WTC11 (cell line): ENCODE results near the gene MCF2L. TPM values are rescaled to one million over a fixed set of nuclear protein-coding genes. Genes with fewer than 3 reads are reported as not detected.

ENCODE experiments used
- ATAC-seq: fragments of 200-7000 bp; cut with Tn5 transposase; 2 replicates; pipeline ENCODE4 v1.10.0; 2021; ENCODE audit warnings: mild to moderate bottlenecking, moderate library complexity
- CTCF ChIA-PET: fragments of 300-600 bp; sonication (Branson Sonifier 250); formaldehyde crosslinking; loops from one replicate; lab custom pipeline; 2021; ENCODE audit warnings: antibody characterized with exemption; lab: Charles Lee
- POLR2A ChIA-PET: fragments of 350-600 bp; sonication (Branson Sonifier 250); formaldehyde crosslinking; loops from one replicate; lab custom pipeline; 2021; ENCODE audit warnings: antibody characterized with exemption; lab: Charles Lee
- DNase-seq: peaks from one replicate; pipeline ENCODE4 v3.0.0; 2021; ENCODE audit warnings: low spot score
- H3K27ac Mint-ChIP-seq: 2 replicates; pipeline ENCODE4 v1.8.0; 2021; ENCODE audit warnings: mixed read lengths
- H3K27me3 Mint-ChIP-seq: 2 replicates; pipeline ENCODE4 v1.8.0; 2021; ENCODE audit warnings: low read depth, mild to moderate bottlenecking, moderate library complexity, mixed read lengths
- H3K36me3 Mint-ChIP-seq: 2 replicates; pipeline ENCODE4 v1.8.0; 2021; ENCODE audit warnings: mixed read lengths
- H3K4me1 Mint-ChIP-seq: 2 replicates; pipeline ENCODE4 v1.8.0; 2022; ENCODE audit warnings: mixed read lengths
- H3K4me3 Mint-ChIP-seq: 2 replicates; pipeline ENCODE4 v1.8.0; 2021; ENCODE audit warnings: mild to moderate bottlenecking, moderate library complexity, mixed read lengths
- H3K9me3 Mint-ChIP-seq: 2 replicates; pipeline ENCODE4 v1.8.0; 2021; ENCODE audit warnings: mixed read lengths
- CBFB ChIP-seq: sonication (generic); formaldehyde crosslinking; IDR thresholded peaks from 2 replicates; pipeline ENCODE4 v1.8.1; 2022; ENCODE audit warnings: mild to moderate bottlenecking, low read depth, missing genetic modification reagents
- CREB1 ChIP-seq: sonication (generic); formaldehyde crosslinking; IDR thresholded peaks from 2 replicates; pipeline ENCODE4 v1.8.0; 2023; ENCODE audit warnings: mild to moderate bottlenecking, missing genetic modification reagents
- EMX1 ChIP-seq: fragments of 250-450 bp; sonication (Bioruptor Pico); IDR thresholded peaks from 2 replicates; pipeline ENCODE4 v1.8.0; 2021; ENCODE audit warnings: mild to moderate bottlenecking
- ETV6 ChIP-seq: sonication (generic); formaldehyde crosslinking; IDR thresholded peaks from 2 replicates; pipeline ENCODE4 v1.8.1; 2022; ENCODE audit warnings: mild to moderate bottlenecking, missing genetic modification reagents
- FOXK1 ChIP-seq: sonication (generic); formaldehyde crosslinking; IDR thresholded peaks from 2 replicates; pipeline ENCODE4 v1.8.0; 2022; ENCODE audit warnings: mild to moderate bottlenecking, moderate library complexity, missing genetic modification reagents
- HMGA2 ChIP-seq: fragments of 250-450 bp; sonication (Bioruptor Pico); IDR thresholded peaks from 2 replicates; pipeline ENCODE4 v1.4.0; 2021; ENCODE audit warnings: mild to moderate bottlenecking, moderate library complexity
- JUN ChIP-seq: sonication (generic); formaldehyde crosslinking; IDR thresholded peaks from 2 replicates; pipeline ENCODE4 v1.8.0; 2023; ENCODE audit warnings: mild to moderate bottlenecking, missing genetic modification reagents
- NFATC4 ChIP-seq: fragments of 250-450 bp; sonication (Bioruptor Pico); IDR thresholded peaks from 2 replicates; pipeline ENCODE4 v1.9.0; 2021; ENCODE audit warnings: mild to moderate bottlenecking
- TP53 ChIP-seq: sonication (generic); formaldehyde crosslinking; IDR thresholded peaks from 2 replicates; pipeline ENCODE4 v1.8.1; 2023; ENCODE audit warnings: mild to moderate bottlenecking, missing genetic modification reagents
- ZBTB21 ChIP-seq: sonication (generic); formaldehyde crosslinking; IDR thresholded peaks from 2 replicates; pipeline ENCODE4 v1.8.1; 2023; ENCODE audit warnings: mild to moderate bottlenecking, missing genetic modification reagents, borderline replicate concordance
- ZNF138 ChIP-seq: sonication (generic); formaldehyde crosslinking; conservative IDR thresholded peaks from 2 replicates; pipeline ENCODE4 v1.8.1; 2022; ENCODE audit warnings: mild to moderate bottlenecking, moderate library complexity, missing genetic modification reagents
- ZNF317 ChIP-seq: sonication (generic); formaldehyde crosslinking; IDR thresholded peaks from 2 replicates; pipeline ENCODE4 v1.8.1; 2023; ENCODE audit warnings: low read depth, mild to moderate bottlenecking, moderate library complexity, missing genetic modification reagents, borderline replicate concordance
- total RNA-seq: library from RNA; stranded (reverse); gene quantifications from 3 replicates; pipeline ENCODE4 v1.2.3, GENCODE V29; 2021
- TF ChIP-seq, protein P1 (sequence below): sonication (generic); formaldehyde crosslinking; IDR thresholded peaks from 2 replicates; pipeline ENCODE4 v1.8.0; 2022; ENCODE audit warnings: missing genetic modification reagents
- TF ChIP-seq, protein P2 (sequence below): fragments of 250-450 bp; sonication (Bioruptor Pico); IDR thresholded peaks from 2 replicates; pipeline ENCODE4 v1.9.0; 2021; ENCODE audit warnings: mild to moderate bottlenecking
- TF ChIP-seq, protein P3 (sequence below): sonication (generic); formaldehyde crosslinking; conservative IDR thresholded peaks from 2 replicates; pipeline ENCODE4 v1.8.1; 2022; ENCODE audit warnings: mild to moderate bottlenecking, missing genetic modification reagents
- TF ChIP-seq, protein P4 (sequence below): fragments of 250-450 bp; sonication (Bioruptor Pico); conservative IDR thresholded peaks from 2 replicates; pipeline ENCODE4 v1.9.0; 2021; ENCODE audit warnings: mild to moderate bottlenecking
- TF ChIP-seq, protein P5 (sequence below): sonication (generic); formaldehyde crosslinking; conservative IDR thresholded peaks from 2 replicates; pipeline ENCODE4 v1.8.1; 2023; ENCODE audit warnings: mild to moderate bottlenecking, low read depth, missing genetic modification reagents, moderate library complexity
- TF ChIP-seq, protein P6 (sequence below): sonication (generic); formaldehyde crosslinking; IDR thresholded peaks from 2 replicates; pipeline ENCODE4 v1.8.0; 2022; ENCODE audit warnings: mild to moderate bottlenecking, missing genetic modification reagents
- TF ChIP-seq, protein P7 (sequence below): fragments of 250-450 bp; sonication (Bioruptor Pico); IDR thresholded peaks from 2 replicates; pipeline ENCODE4 v1.9.0; 2021; ENCODE audit warnings: mild to moderate bottlenecking, borderline replicate concordance

MCF2L gene
- total RNA-seq, 1 experiment from 2014 or later, result 34.8 TPM

DNA sequence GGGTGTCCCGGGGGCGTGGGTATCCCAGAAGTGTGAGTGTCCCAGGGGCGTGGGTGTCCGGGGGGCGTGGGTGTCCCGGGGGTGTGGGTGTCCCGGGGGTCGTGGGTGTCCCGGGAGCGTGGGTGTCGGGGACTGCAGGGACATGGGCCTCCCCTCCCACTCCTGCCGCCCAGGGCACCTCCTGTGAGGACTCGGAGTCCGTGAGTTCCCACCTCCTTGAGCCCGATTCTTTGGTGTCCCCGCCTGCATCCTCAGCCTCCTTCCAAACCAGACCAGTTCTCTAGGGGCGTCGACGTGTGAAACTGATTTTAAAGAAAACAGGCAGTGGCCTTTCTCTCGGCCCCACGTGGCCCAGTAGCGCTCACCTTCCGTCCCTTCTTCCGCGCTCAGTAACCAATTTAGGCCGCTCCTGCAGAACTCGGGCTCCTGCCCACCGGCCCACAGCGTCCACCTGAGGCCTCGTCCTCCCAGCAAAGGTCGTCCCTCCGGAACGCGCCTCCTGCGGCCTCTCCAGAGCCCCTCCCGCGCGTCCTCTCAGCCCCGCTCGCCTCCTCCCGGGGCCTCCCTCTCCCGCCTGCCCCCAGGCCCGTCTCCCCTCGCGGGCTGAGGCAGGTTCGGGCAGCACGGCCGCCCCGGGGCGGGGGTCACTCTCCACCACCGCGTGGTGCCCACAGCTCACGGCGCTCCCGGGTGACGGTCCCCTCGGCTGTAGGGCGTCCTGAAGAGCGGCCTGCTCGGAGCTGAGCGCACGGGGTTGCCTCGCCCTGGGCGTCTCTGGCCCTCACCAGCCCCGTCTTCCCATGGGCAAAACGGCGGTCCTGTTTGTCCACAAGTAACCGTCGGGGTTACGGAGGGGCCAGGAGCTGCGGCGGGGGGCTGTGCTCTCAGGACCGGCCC is 140.4 kb downstream of the MCF2L start:
- Mint-ChIP-seq H3K36me3 (0 out of 2 replicates have a peak, but pooled peaks cover under 1% of the 10 kb centered on the region), H3K4me3 (peak overlapping the region; percentile 55), H3K27ac (no peak overlapping the region), H3K4me1 (peaks cover 11% of the 10 kb centered on the region), H3K27me3 (peaks cover 19% of the 10 kb centered on the region), H3K9me3 (peaks cover 4% of the 10 kb centered on the region)
- ATAC-seq, result peak; percentile 66
- DNase-seq, result peak; percentile 42
- CTCF ChIA-PET, result interaction anchor here (1.0 to 1.2 kb wide), 2 partner anchors 19 to 80 kb away, joined by 3 to 5 read pairs; no protein-coding TSS in a partner anchor
- POLR2A ChIA-PET, result interaction anchor here (1.1 kb wide), 1 partner anchor 12 kb away, joined by 3 read pairs; no protein-coding TSS in a partner anchor
- no peak for TF ChIP-seq ZBTB21 (CRISPR knock-in tag)
- no peak for TF ChIP-seq CBFB (CRISPR knock-in tag)
- no peak for TF ChIP-seq ZNF138 (CRISPR knock-in tag)
- TF ChIP-seq, protein P1, sequence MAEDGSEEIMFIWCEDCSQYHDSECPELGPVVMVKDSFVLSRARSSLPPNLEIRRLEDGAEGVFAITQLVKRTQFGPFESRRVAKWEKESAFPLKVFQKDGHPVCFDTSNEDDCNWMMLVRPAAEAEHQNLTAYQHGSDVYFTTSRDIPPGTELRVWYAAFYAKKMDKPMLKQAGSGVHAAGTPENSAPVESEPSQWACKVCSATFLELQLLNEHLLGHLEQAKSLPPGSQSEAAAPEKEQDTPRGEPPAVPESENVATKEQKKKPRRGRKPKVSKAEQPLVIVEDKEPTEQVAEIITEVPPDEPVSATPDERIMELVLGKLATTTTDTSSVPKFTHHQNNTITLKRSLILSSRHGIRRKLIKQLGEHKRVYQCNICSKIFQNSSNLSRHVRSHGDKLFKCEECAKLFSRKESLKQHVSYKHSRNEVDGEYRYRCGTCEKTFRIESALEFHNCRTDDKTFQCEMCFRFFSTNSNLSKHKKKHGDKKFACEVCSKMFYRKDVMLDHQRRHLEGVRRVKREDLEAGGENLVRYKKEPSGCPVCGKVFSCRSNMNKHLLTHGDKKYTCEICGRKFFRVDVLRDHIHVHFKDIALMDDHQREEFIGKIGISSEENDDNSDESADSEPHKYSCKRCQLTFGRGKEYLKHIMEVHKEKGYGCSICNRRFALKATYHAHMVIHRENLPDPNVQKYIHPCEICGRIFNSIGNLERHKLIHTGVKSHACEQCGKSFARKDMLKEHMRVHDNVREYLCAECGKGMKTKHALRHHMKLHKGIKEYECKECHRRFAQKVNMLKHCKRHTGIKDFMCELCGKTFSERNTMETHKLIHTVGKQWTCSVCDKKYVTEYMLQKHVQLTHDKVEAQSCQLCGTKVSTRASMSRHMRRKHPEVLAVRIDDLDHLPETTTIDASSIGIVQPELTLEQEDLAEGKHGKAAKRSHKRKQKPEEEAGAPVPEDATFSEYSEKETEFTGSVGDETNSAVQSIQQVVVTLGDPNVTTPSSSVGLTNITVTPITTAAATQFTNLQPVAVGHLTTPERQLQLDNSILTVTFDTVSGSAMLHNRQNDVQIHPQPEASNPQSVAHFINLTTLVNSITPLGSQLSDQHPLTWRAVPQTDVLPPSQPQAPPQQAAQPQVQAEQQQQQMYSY (CRISPR knock-in tag), result no peak
- no peak for TF ChIP-seq NFATC4 (CRISPR knock-in tag)
- TF ChIP-seq, protein P2, sequence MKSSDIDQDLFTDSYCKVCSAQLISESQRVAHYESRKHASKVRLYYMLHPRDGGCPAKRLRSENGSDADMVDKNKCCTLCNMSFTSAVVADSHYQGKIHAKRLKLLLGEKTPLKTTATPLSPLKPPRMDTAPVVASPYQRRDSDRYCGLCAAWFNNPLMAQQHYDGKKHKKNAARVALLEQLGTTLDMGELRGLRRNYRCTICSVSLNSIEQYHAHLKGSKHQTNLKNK (CRISPR knock-in tag), result no peak
- TF ChIP-seq ETV6 (CRISPR knock-in tag), result 0 out of 2 replicates have a peak, but pooled peaks have one; percentile 36
- TF ChIP-seq FOXK1, result 0 out of 2 replicates have a peak, but pooled peaks have one; percentile 28
- TF ChIP-seq HMGA2 (CRISPR knock-in tag), result no peak
- TF ChIP-seq, protein P3, sequence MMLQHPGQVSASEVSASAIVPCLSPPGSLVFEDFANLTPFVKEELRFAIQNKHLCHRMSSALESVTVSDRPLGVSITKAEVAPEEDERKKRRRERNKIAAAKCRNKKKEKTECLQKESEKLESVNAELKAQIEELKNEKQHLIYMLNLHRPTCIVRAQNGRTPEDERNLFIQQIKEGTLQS (CRISPR knock-in tag), result no peak
- TF ChIP-seq, protein P4, sequence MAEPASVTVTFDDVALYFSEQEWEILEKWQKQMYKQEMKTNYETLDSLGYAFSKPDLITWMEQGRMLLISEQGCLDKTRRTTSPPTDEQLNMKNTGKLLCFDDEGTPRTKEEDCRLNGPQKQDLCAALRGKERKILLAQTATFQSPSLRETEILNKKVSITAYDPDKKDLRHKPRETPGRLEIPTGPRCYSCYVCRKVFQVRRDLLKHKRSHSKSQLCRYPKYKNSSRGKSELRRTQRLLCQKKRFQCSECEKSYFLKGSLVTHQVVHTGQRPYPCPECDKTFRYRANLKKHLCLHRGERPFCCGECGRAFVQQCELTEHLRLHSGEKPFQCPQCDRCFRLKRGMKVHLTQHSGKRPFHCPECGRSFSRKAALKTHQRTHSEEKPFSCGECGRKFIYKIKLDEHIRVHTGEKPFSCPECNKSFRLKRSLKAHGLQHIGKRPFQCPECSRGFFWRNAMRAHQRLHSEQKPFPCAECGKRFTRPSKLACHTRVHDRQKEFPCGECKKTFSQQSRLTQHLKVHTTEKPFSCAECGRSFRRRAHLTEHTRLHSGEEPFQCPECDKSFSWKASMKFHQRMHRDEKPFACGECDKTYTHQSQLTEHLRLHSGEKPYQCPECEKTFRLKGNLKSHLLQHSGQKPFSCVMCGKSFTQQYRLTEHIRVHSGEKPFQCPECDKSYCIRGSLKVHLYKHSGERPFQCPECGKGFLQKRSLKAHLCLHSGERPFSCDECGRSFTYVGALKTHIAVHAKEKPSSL, result no peak
- no peak for TF ChIP-seq JUN (CRISPR knock-in tag)
- TF ChIP-seq, protein P5, sequence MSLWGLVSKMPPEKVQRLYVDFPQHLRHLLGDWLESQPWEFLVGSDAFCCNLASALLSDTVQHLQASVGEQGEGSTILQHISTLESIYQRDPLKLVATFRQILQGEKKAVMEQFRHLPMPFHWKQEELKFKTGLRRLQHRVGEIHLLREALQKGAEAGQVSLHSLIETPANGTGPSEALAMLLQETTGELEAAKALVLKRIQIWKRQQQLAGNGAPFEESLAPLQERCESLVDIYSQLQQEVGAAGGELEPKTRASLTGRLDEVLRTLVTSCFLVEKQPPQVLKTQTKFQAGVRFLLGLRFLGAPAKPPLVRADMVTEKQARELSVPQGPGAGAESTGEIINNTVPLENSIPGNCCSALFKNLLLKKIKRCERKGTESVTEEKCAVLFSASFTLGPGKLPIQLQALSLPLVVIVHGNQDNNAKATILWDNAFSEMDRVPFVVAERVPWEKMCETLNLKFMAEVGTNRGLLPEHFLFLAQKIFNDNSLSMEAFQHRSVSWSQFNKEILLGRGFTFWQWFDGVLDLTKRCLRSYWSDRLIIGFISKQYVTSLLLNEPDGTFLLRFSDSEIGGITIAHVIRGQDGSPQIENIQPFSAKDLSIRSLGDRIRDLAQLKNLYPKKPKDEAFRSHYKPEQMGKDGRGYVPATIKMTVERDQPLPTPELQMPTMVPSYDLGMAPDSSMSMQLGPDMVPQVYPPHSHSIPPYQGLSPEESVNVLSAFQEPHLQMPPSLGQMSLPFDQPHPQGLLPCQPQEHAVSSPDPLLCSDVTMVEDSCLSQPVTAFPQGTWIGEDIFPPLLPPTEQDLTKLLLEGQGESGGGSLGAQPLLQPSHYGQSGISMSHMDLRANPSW, result 0 out of 2 replicates have a peak, but pooled peaks have one; percentile 49
- no peak for TF ChIP-seq EMX1 (CRISPR knock-in tag)
- TF ChIP-seq, protein P6, sequence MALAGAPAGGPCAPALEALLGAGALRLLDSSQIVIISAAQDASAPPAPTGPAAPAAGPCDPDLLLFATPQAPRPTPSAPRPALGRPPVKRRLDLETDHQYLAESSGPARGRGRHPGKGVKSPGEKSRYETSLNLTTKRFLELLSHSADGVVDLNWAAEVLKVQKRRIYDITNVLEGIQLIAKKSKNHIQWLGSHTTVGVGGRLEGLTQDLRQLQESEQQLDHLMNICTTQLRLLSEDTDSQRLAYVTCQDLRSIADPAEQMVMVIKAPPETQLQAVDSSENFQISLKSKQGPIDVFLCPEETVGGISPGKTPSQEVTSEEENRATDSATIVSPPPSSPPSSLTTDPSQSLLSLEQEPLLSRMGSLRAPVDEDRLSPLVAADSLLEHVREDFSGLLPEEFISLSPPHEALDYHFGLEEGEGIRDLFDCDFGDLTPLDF (CRISPR knock-in tag), result 0 out of 2 replicates have a peak, but pooled peaks have one; percentile 22
- TF ChIP-seq, protein P7, sequence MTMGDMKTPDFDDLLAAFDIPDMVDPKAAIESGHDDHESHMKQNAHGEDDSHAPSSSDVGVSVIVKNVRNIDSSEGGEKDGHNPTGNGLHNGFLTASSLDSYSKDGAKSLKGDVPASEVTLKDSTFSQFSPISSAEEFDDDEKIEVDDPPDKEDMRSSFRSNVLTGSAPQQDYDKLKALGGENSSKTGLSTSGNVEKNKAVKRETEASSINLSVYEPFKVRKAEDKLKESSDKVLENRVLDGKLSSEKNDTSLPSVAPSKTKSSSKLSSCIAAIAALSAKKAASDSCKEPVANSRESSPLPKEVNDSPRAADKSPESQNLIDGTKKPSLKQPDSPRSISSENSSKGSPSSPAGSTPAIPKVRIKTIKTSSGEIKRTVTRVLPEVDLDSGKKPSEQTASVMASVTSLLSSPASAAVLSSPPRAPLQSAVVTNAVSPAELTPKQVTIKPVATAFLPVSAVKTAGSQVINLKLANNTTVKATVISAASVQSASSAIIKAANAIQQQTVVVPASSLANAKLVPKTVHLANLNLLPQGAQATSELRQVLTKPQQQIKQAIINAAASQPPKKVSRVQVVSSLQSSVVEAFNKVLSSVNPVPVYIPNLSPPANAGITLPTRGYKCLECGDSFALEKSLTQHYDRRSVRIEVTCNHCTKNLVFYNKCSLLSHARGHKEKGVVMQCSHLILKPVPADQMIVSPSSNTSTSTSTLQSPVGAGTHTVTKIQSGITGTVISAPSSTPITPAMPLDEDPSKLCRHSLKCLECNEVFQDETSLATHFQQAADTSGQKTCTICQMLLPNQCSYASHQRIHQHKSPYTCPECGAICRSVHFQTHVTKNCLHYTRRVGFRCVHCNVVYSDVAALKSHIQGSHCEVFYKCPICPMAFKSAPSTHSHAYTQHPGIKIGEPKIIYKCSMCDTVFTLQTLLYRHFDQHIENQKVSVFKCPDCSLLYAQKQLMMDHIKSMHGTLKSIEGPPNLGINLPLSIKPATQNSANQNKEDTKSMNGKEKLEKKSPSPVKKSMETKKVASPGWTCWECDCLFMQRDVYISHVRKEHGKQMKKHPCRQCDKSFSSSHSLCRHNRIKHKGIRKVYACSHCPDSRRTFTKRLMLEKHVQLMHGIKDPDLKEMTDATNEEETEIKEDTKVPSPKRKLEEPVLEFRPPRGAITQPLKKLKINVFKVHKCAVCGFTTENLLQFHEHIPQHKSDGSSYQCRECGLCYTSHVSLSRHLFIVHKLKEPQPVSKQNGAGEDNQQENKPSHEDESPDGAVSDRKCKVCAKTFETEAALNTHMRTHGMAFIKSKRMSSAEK (CRISPR knock-in tag), result no peak
- peak; percentile 69; the same call in 1 of the 2 replicates for TF ChIP-seq TP53 (CRISPR knock-in tag)
- 0 out of 2 replicates have a peak, but pooled peaks have one; percentile 28 for TF ChIP-seq CREB1
- no peak for TF ChIP-seq ZNF317
